Smooth muscle cell (in vitro differentiated cells): ENCODE results near the gene CHRM2. TPM values are rescaled to one million over a fixed set of nuclear protein-coding genes. Genes with fewer than 3 reads are reported as not detected.

Source experiments
- DNase-seq: peaks from one replicate; lab custom pipeline; 2025; ENCODE audit not compliant: unreplicated experiment; lab: John Stamatoyannopoulos, UW
- H2AFZ ChIP-seq: fragments of 200-600 bp; sonication (generic); 2 replicates; pipeline ENCODE4 v1.6.0; 2016; ENCODE audit warnings: antibody characterized with exemption, low read depth, mild to moderate bottlenecking
- H3F3A ChIP-seq: fragments of 200-600 bp; sonication (generic); 2 replicates; pipeline ENCODE4 v1.6.0; 2017; ENCODE audit warnings: antibody characterized with exemption, low read depth
- H3K27ac ChIP-seq: fragments of 200-600 bp; sonication (generic); 2 replicates; pipeline ENCODE4 v1.5.1; 2016; ENCODE audit warnings: low read depth, mild to moderate bottlenecking
- H3K27me3 ChIP-seq: fragments of 200-600 bp; sonication (generic); 2 replicates; pipeline ENCODE4 v1.6.1; 2016; ENCODE audit warnings: low read depth, mild to moderate bottlenecking
- H3K36me3 ChIP-seq: fragments of 200-600 bp; sonication (generic); 2 replicates; pipeline ENCODE4 v1.5.1; 2016; ENCODE audit warnings: low read depth
- H3K4me1 ChIP-seq: fragments of 200-600 bp; sonication (generic); 2 replicates; pipeline ENCODE4 v1.5.1; 2016; ENCODE audit warnings: low read depth
- H3K4me2 ChIP-seq: fragments of 200-600 bp; sonication (generic); 2 replicates; pipeline ENCODE4 v1.6.0; 2016; ENCODE audit warnings: mild to moderate bottlenecking
- H3K4me3 ChIP-seq: fragments of 200-600 bp; sonication (generic); 2 replicates; pipeline ENCODE4 v1.5.1; 2016; ENCODE audit warnings: mild to moderate bottlenecking
- H3K79me2 ChIP-seq: fragments of 200-600 bp; sonication (generic); 2 replicates; pipeline ENCODE4 v1.6.0; 2016; ENCODE audit warnings: low read depth, mild to moderate bottlenecking
- H3K9ac ChIP-seq: fragments of 200-600 bp; sonication (generic); 2 replicates; pipeline ENCODE4 v1.6.0; 2016; ENCODE audit warnings: low read depth
- H3K9me3 ChIP-seq: fragments of 200-600 bp; sonication (generic); replicated peaks from 2 replicates; pipeline ENCODE4 v1.5.1; 2016; ENCODE audit warnings: low read depth
- H4K20me1 ChIP-seq: fragments of 200-600 bp; sonication (generic); 2 replicates; pipeline ENCODE4 v1.6.0; 2016; ENCODE audit warnings: low read depth
- CTCF ChIP-seq: fragments of 200-600 bp; sonication (generic); IDR thresholded peaks from 2 replicates; pipeline ENCODE4 v1.5.1; 2017; ENCODE audit warnings: borderline replicate concordance, mild to moderate bottlenecking, antibody characterized with exemption; ENCODE audit not compliant: insufficient read depth, poor library complexity, severe bottlenecking
- WGBS: methylation state at CpG from one replicate; pipeline ENCODE4 v1.1.7; 2016; ENCODE audit warnings: low lambda C conversion rate; 5-methylcytosine and 5-hydroxymethylcytosine counted together
- polyA plus RNA-seq: library from polyadenylated mRNA; unstranded; fragments of >200 nt; fragmentation: Nextera tagmentation; extraction: Ambion mirVana; gene quantifications from 2 replicates; pipeline ENCODE4 v1.2.1, GENCODE V29; 2016
- total RNA-seq: library from RNA; depleted of rRNA; stranded (reverse); fragments of >200 nt; gene quantifications from 2 replicates; pipeline ENCODE4 v1.2.3, GENCODE V29; 2014

CHRM2 gene
- total and polyA plus RNA-seq, 2 experiments from 2014 or later, result 0.33 to 3.0 TPM

DNA sequence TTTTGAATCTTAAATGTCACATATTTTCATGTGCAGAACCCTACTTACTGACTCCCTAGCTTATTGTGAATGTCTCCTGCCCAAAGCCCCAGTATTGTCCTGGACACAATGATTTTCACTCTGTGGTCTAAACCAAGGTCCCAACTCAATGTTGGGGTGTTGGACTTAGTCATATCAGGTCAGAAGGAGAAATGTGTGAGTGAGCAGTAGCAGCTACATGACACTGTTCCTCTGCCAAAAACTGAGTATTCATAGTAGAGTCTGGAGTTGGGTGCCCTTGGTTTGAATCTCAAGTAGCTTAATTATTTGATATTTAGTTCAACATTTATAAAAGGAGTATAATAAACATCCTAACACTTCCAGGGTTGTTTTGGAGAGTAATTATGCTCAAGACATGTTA is 141.0 kb downstream of the CHRM2 start:
- Histone ChIP-seq H3K27ac (no peak overlapping the region), H4K20me1 (no peaks in the 10 kb centered on the region)

DNA sequence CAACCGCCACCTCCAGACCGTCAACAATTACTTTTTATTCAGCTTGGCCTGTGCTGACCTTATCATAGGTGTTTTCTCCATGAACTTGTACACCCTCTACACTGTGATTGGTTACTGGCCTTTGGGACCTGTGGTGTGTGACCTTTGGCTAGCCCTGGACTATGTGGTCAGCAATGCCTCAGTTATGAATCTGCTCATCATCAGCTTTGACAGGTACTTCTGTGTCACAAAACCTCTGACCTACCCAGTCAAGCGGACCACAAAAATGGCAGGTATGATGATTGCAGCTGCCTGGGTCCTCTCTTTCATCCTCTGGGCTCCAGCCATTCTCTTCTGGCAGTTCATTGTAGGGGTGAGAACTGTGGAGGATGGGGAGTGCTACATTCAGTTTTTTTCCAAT is 146.6 kb downstream of the CHRM2 start:
- Histone ChIP-seq H3K27ac (peak overlapping the region; percentile 21), H3K4me3 (no peak overlapping the region)

More for the DNA sequence above, 141.0 kb downstream of the CHRM2 start:
- H3K4me2 ChIP-seq, result no peak overlapping the region
- no peak for TF ChIP-seq CTCF
- H3K27me3 ChIP-seq, result no peaks in the 10 kb centered on the region
- no peaks in the 10 kb centered on the region for H3F3A ChIP-seq
- no peak overlapping the region for H3K9ac ChIP-seq
- no peak overlapping the region for H3K4me3 ChIP-seq
- DNase-seq, result no peak
- H3K36me3 ChIP-seq, result no peaks in the 10 kb centered on the region
- H3K9me3 ChIP-seq, result no peaks in the 10 kb centered on the region
- no peaks in the 10 kb centered on the region for H3K4me1 ChIP-seq
- no peak overlapping the region for H2AFZ ChIP-seq
- no peaks in the 10 kb centered on the region for H3K79me2 ChIP-seq

DNA sequence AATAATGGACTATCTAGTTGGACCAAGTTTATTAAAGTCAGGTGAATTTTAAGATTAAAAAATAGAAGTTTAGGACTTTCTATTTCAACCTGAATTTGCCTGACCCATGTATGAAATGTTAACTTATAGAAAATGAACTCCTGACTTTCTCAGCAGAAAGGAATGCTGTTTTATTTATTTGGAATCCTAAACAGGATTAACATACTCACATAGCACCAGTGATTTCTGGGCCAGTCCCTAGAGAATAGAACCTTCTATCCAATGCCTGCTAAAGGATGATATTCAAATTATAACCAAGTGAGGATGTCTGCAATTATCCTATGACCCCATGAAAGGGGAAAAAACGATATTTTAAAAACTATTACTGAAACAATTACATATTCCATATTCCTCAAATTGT is 148.8 kb downstream of the CHRM2 start:
- Histone ChIP-seq H3K27ac (no peak overlapping the region), H2AFZ (no peak overlapping the region), H3K4me1 (peaks cover 18% of the 10 kb centered on the region), H3K9ac (no peak overlapping the region), H3F3A (no peaks in the 10 kb centered on the region), H3K27me3 (no peaks in the 10 kb centered on the region), H3K36me3 (no peaks in the 10 kb centered on the region), H3K4me3 (no peak overlapping the region), H3K4me2 (peak overlapping the region; percentile 20), H3K9me3 (no peaks in the 10 kb centered on the region), H4K20me1 (no peaks in the 10 kb centered on the region), H3K79me2 (no peaks in the 10 kb centered on the region)
- 100% methylated on average over 1 of the region's 1 CpG for WGBS
- no peak for DNase-seq
- TF ChIP-seq CTCF, result no peak

More for the DNA sequence above, 146.6 kb downstream of the CHRM2 start:
- TF ChIP-seq CTCF, result no peak
- 89% methylated on average over 3 of the region's 3 CpGs for WGBS
- no peaks in the 10 kb centered on the region for H3K36me3 ChIP-seq
- peaks cover 18% of the 10 kb centered on the region for H3K4me1 ChIP-seq
- no peaks in the 10 kb centered on the region for H4K20me1 ChIP-seq
- H3K79me2 ChIP-seq, result no peaks in the 10 kb centered on the region
- no peak for DNase-seq
- no peaks in the 10 kb centered on the region for H3K9me3 ChIP-seq
- no peaks in the 10 kb centered on the region for H3F3A ChIP-seq
- H2AFZ ChIP-seq, result no peak overlapping the region
- H3K9ac ChIP-seq, result no peak overlapping the region
- H3K27me3 ChIP-seq, result no peaks in the 10 kb centered on the region
- no peak overlapping the region for H3K4me2 ChIP-seq

DNA sequence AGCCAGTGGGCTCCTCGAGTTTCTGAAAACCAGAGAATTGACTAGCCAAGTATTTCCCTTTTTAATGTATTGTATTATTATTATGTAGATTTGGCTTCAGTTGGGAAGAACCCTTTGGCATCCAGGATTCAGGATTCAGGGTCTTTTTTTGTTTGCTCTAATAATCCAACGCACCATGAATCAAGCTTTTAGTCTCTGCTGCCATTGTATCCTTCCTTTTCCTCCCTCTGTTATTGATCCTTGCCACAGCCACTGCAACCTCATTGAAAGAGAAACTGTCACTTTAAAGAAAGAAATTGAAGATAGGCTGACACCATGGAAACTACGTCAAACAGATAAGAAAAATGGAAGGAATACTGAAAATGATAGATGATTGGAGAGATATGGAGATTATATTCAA is 150.0 kb downstream of the CHRM2 start:
- H3K4me3 ChIP-seq, result no peak overlapping the region
- no peaks in the 10 kb centered on the region for H3K79me2 ChIP-seq
- H3K4me1 ChIP-seq, result peaks cover 18% of the 10 kb centered on the region
- H3K9ac ChIP-seq, result no peak overlapping the region
- no peak overlapping the region for H2AFZ ChIP-seq
- no peak for DNase-seq
- no peak for TF ChIP-seq CTCF
- no peaks in the 10 kb centered on the region for H3K27me3 ChIP-seq
- no peaks in the 10 kb centered on the region for H3K9me3 ChIP-seq
- H3K4me2 ChIP-seq, result no peak overlapping the region
- no peak overlapping the region for H3K27ac ChIP-seq
- H3K36me3 ChIP-seq, result no peaks in the 10 kb centered on the region
- H4K20me1 ChIP-seq, result no peaks in the 10 kb centered on the region
- H3F3A ChIP-seq, result no peaks in the 10 kb centered on the region
- WGBS, result 87% methylated on average over 3 of the region's 3 CpGs
